NCI-H187 (cell line): ENCODE results near the gene SLC49A3.
"Not testable (repeated sequence)": the region's sequence is repeated elsewhere in the genome, so short reads cannot be mapped to it uniquely, and the experiment has no call there.

Experiments used
- DNase-seq, 2 experiments: peaks; one replicate each; lab custom pipeline; 2025; lab: John Stamatoyannopoulos, UW

SLC49A3 gene

DNA sequence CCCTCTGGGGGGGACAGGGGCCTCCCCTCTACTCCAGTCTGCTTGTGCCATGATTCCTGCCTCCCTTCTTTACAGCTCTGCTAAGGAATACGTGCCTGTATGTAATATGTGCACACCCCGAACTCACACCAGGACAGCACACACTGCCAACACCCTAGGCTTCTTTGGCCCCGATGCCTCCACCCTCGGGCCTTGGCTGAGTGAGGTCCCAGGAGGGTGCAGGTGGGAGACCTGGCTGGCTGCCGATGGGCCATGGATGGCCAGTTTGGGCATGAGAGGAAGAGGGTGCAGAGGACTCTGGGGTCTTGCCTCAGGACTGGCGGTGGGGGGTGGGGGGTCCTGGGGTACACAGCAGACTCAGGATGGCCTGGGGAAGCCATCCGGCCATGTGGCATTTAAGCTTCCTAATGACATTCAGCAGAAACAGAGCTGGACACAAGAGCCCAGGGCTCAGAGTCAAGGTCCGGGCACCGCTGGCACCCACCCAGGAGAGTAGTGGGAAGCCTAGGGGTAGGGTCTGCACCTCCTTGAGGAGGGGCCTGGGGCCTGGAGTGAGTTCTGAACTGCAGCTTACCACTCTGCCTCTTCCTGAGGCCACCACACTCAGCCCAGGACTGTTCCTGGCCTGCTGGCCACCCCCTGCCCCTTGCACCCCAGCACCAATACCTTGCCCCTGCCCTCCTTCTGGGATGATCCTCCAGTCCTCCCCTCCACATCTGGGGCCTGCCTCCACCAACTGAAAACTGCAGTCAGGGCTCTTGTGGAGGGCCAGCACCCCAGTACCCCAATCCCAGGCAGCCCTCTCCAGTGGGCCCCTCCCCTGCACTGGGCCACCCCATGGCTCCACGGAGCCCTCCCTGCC lies 14.6 kb upstream of the SLC49A3 start:
- DNase-seq, result no peak

DNA sequence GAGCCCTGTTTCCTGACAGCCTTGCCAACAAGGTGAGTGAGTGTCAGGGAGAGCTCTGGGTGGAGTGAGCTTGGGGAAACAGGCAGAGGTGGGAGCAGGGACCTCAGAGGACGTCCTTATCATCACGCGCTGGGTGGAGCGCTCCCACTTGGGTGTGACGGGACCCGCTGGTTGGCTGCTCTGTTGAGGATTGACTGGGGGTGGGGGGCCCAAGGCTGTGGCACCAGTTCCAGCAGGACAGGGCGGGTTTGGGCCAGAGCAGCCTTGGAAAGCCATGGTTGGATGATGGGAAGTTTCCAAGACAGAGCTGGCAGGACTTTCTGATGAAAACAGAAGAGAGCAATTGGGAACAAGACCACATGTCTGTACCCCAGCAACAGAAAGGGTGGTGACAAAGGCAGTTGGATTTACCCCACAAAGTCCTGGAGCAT lies 13.7 kb upstream of the SLC49A3 start:
- no peak for DNase-seq

DNA sequence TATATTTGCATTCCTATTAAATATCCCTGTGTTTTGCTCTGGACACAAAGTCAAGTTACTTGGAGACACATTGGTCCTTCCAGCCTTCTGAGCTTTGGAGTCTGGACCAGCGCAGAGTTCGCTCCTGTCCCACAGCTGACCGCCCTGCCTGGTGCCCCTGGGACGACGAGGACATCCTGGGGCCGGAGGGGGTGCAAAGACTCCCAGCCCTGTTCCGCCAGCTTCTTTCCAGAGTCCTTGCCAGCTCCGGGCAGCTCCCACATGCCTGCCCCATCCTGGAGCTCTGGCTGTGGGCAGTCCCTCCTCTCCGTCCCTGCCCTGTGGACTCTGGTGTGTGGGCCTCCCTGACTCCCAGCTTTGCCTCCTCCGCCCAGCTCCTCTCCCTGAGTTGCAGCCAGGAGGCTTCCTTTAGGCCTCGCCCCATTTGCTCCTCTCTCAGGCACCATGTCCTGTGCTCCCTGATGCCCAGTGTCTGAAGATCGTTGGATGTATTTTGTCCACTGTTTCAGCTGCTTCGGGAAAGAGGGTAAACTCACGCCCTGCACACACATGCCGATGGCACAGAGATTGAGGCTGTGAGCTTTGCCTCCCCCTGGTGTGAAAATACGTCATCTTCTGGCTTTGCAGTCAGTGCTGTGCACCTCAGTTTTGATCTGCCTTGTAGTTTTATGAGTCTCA lies 11.8 kb upstream of the SLC49A3 start:
- DNase-seq, result no peak

DNA sequence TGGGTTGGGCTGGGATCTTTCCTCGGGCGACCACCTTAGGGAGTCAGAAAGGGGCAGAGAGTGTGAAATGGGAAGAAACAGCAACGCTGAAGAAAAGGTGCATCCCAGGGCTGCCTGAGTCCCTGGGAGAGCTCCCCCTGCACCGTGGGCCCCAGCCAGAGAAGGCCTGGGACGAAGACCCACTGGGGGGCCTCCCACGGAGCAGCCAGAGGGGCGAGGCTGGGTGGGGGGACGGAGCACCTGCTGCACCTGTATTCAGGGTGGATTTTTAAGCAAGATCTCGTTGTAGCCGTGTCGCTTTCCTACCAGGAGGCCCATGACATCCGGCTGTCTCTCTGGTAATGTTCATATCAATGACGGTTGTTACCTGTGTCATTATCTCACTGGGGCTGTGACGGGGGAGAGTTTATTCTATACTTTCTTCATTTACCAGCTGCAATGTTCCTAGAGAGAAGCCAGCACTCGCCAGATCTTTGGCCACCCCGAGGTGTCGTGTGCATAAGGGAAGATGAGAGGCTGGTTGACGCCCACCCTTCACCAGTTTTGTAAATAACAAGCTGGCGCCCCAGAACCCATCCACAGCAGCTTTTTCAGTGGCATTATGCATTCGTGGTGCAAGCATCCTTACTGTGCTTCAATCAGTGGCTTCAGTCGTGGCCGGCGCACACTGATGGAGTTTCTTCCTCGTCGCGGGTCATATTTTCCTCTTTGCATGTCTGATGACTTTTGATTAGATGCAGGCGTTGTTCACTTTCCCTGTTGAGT lies 11.0 kb upstream of the SLC49A3 start:
- no peak for DNase-seq

DNA sequence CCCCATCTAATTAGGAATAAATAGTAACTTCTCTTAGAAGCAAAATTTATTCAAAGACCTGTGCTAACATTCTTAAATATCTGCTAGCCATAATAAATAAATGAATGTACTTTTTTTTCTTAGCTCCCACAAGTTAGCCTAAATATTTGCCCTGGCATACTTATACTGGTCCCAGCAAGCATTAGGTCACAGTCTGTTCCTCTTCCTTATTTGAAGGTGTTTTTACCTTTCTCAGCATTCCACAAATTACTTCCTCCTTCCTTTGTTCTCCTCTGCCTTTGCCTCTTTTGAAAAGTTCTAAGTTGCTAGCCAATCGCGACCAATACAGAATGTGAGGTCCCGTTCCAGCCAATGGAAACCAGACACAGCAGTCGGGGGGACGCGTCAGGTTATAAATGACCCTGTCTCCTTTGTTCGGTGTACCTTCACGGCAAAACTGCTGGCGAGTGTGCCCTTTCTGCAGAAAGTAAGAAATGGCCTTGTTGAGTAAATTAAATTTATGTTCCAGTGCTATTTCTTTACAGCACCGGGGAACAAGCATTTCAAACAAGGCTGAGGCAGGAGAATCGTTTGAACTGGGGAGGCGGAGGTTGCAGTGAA lies 5.5 kb upstream of the SLC49A3 start:
- not testable (repeated sequence) for DNase-seq

DNA sequence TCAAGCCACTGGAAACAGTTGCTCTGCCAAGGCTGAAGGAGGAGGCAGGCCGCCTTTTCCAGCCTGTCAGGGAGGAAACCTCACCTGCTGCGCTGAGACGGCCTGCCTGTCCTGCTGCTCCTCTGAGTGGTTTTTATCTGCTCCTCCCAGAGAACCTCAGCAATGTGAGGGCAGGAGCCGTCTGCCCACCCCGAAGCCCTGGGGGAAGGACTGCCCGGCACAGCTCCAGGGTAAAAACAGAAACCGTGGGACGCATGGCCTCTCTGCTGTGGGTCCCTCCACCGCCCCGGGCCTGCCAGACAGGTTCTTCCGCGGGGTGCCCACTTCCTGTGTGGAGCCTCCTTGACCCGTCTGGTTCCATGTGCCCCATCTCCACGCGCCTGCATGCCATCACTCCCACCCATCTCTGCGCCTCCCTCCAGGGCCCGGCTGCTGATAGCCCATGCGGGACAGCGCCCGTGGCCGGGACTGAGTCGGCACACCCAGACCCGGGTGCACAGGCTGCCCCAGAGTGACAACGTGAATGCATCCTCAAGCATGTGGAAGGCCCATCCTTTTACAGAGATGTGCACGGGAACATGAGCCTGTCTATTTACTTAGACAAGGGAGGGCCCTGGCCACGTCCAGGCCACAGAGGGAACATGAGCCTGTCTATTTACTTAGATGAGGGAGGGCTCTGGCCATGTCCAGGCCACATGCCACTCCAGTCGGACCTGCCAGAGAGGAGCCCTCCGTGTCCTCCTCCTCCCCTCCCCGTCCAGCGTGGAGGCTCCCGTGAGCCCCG lies 4.0 kb upstream of the SLC49A3 start:
- no peak for DNase-seq

DNA sequence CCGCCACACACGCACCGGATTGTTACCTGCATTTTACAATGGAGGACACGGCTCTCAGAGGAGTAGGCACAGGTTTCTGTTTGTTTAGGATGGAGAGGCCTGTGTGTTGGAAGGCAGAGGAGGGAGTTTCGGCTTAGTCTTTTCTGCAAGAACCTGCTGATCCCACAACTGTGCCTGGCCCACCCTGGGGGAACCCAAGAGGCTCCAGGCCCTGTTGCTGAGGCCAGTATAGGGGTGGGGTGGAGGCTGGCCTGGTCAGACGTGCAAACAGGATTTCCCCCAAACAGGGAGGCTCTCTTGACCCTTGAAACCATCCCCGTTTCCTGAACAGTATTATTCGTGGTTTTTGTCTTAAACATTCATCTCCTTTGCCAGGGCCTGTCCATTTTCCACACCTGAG lies 772 bp upstream of the SLC49A3 start:
- DNase-seq, result no peak

DNA sequence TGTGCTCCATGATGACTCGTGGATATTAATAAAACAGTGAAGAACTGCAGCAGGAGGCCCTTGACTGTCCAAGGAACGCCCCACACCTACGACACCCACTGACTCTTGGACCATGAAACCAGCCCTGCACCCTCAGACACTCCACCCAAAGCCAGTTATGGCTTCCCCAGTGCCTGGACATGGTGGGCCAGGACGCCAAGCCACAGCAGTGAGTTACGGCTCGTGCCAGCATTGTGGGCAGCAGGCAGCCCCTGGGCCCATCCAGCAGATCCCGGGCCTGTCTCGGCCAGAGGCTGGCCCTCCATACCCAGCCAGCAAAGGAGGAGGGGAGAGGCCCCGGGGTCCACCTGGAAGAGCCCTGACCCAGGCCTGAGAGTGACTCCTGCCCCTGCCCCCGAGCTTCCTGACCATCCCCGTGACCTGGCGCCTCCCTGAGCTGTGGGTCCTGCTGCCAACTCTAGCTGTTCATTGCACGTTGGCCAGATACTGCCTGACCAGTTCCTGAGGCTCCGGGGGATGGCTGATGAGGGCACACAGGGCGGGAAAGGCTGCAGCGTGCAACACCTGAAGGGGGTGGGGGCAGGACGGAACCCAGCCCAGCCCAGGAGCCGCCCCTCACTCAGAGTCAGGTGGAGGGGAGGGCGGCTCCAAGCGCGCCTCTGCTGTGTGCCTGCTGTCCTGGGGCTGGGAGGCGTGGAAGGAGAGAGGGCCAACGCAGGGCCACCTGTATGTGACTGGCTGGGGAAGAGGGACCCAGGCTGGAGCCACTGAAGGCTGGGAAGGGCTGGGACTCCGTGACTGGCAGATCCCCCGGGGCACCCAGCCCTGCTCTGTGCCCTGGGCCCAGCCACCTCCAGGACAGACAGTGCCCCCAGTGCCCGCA lies 739 bp downstream of the SLC49A3 start:
- DNase-seq, result no peak

DNA sequence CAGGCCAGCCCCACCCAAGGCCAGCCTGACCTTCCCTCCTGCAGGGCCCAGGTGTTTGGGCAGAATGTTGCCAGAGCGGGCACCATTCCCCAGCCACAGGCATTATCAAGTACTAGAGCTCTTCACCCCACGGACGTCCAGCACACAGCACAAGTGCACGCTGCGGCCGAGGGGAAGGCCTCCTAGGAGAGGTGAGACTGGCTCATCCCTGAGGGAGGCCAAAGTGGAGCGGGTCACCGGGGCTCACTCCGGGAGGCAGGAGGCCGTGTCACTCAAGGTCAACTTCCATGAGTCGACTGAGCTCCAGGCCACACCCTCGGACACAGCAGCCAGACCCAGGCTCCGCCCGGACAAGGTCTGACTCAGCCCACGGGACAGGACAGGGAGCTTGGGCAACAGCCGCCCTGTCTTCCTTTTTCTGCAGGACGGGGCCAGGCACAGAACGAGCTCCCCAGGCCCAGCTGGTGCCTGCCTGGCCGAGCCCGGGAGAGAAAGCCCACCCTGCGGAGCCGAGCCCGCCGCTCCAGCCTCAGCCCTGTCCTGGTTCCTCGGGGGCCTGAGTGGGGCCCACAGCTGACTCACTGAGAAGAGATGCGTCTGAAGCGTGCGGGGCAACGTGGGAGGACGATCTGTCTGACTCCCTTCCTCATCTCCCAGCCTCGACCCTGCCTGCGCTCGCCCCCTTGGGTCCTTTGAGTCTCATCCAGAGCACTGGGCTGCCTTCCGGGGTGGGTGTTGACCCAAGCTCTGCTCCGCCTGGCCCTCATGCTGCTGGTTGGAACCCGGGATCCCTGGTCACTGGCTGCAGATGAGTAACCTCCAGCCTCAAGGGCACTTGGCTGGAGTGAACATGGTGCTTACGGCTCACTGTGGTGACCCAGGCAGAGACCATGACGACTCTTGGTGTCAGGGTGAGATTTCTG lies 1.6 kb downstream of the SLC49A3 start:
- no peak for DNase-seq

DNA sequence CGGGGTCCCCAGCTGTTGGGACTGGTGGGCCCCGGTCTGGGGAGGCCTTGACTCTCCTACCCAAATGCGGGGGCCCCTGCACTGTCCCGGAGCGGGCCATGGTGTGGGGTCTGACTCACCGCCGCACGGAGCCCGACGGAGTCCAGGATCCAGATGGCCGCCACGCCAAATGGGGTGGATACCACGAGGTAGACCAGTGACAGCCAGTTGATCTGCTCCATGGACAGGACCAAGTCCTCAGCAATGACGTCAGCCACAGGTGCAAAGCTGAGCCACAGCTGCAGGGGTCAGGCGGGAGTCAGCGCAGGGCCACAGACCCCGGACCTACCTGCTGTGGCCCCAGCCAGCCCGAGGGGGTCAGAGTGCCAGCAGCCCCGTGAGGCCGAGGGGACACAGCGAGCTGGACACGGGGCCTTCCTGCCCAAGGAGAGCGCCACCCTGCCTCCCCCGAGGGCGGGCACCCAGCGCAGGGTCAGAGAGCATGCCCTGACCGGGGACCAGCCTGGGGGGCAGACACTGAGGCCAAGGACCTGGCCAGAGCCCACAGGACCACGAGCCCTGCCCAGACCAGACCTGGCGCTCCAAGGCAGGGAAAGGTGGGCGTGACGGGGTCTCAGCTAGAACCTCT lies 2.4 kb downstream of the SLC49A3 start:
- no peak for DNase-seq

DNA sequence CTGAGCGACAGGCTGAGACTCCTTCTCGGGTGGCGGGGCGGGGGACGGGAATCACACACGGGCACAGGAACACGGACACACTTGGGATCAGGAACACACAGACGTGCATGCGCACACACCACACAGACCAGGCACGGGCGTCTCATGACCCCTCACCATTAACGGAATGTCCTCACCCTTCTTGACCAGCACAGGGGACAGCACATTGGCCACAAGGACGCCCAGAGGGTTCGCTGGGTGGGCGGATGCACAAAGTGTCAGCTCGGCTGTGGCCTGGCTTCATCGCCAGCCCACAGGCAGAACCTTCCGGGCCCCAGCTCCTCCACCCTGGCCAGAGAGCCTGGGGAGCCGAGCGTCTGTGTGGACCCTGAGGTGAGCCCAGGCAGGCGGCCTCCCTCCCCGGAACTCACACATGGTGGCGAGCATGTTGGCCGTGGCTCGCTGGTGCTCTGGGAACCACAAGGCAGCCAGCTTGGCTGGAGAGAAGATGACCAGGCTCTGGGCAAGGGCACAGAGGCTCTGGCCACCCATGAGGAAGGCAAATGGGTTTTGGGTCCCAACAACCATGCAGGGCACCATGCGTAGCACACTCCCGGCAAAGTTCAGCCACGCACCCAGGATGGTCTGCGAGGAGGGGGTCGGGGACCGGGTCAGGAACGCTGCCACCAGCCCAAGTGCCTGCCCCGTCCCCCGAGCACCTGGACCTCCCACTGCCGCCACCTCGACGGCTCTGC lies 3.1 kb downstream of the SLC49A3 start:
- DNase-seq, result no peak

DNA sequence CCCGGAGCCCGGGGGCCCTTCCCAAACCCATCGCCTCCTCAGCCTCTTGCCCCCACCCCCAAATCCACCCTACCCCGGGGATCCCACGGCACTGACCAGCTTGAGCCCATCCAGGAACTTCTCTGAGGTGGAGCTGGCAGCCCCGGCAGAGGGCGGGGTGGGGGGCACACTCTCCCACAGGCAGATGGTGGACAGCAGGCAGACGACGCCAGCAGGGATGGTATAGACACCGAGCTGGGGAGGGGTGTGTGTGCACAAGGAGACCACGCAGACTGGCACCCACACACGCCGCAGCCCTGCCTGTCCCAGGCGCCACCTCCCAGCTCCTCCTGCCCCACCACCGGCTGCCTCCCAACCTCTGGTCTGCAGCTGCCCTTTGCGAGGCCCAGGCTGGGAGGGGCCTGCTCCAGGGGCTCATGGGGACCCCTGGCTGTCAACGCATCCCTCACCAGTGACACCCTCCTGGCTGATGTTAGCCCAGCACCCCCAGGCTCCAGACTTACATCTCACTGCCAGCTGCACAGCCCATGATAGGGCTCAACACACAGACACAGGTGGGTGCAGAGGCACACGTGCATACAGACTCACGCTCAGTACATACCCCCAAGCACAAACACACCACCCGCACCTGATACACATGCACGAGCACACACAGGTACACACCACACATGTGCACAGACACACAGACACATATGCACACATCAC lies 4.2 kb downstream of the SLC49A3 start:
- no peak for DNase-seq

DNA sequence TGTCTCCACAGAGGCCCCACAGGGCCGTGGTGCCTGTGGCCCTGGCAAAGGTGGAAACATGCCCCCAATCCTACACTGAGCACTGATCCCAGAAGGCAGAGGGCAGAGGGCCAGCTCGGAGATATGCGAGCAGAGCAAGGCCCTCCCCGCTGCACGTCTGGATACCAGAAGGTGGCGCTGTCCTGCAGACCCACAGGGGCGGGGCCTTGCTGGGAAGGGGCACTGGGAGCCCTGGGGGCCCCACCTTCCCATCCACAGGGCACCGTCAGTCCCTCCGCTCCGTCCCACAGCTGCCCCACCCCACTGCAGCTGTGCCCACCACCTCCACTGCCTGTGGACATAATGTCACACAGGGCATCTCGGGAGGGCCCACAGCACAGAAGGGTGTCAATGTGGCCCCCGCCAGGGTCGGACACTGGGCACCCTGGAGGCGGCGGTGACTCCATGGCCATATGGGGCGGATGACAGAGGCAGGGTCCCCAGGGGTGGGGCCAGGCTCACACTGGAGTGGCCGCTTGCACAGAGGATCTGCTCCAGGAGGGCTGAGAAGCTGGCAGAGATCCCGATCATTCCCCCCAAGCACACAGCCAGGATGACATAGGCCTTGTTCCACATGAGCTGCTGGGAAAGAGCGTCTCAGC lies 4.8 kb downstream of the SLC49A3 start:
- no peak for DNase-seq

DNA sequence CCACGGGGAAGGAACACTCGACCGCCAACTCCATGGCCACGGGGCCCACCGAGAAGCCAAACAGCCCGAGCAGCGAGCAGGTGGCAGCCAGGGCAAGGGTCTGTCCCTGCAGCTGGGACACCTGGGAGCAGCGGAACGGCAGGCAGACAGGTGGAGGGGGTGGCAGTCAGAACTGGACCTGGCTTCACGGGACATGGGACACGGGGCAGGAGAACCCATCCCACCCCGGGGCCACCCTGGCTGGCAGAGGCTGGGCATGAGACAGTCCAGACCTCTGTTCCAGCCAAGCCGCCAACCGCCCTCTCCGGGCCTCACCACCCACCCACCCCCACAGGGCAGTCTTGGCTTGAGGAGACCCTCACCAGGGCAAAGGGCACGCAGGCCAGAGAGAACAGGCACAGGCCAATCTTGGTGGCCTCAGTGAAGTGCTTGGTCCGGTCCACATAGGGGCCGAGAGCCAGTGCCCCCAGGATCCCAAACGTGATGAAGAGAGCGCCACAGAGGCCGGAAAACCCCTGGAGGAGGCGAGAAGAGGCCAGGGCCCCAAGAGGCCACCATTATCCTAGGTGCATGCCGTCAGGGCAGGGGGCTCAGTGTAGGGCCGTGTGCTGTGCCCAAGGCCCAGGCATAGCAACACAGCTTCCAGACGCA lies 5.6 kb downstream of the SLC49A3 start:
- no peak for DNase-seq

DNA sequence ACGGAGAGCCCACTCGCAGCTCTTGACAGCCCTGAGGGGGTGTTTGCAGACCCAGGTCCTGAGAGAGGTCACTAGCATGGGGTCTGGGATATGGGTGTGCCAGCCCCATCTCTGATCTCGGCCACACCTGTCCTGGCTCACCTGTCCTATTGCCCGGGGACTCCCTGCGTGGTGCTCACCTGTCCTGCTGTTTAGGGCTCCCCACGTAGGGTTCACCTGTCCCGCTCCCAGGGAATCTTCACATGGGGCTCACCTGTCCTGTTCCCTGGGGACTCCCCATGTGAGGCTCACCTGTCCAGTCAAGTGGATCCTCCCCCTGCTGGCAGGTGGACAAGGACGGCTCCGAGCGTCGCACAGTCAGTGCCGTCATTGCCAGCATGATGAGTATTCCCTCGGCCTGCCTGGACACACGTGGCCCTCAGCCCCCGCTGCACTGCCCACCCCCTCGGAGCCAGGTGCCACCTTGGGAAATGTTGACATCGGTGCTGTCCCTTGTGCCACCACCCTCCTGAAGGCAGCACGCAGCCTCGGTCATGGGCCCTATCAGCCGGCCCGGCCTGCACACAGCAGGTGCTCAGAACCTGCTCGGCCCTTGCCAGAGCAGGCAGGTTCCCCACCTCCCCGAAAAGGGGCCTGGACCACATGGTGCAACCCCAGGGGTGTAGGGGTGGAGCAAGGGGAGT lies 6.3 kb downstream of the SLC49A3 start:
- peak; percentile 52 to 62 for DNase-seq
